Spleen (tissue), 11 donors: Measurements from ENCODE around the gene SARNP. TPM values are rescaled to one million over a fixed set of nuclear protein-coding genes. Genes with fewer than 3 reads are reported as not detected.

ENCODE experiments used
- DNase-seq: peaks from one replicate; pipeline ENCODE4 v3.0.0-alpha.2; 2020
- H3K27ac ChIP-seq, 8 donors: fragments of 200-600 bp; sonication (generic) in 7 of 8; 1 replicate in 4 of 8; 2 replicates in 4 of 8; pipeline versions ENCODE4 v1.5.0 to v1.8.0; 2016 to 2021; ENCODE audit warnings: inconsistent platforms in 4 of 8, mild to moderate bottlenecking in 4 of 8, moderate library complexity in 1 of 8
- H3K27me3 ChIP-seq, 7 donors: fragments of 200-600 bp; sonication (generic) in 6 of 7; replicated peaks in 1 of 7; 1 replicate in 4 of 7; 2 replicates in 3 of 7; pipeline versions ENCODE4 v1.5.0 to v1.8.0; 2016 to 2021; ENCODE audit warnings: inconsistent platforms in 3 of 7, mild to moderate bottlenecking in 1 of 7
- H3K36me3 ChIP-seq, 6 donors: fragments of 200-600 bp; sonication (generic) in 5 of 6; 1 replicate in 4 of 6; 2 replicates in 2 of 6; pipeline versions ENCODE4 v1.5.0 to v1.8.0; 2016 to 2021; ENCODE audit warnings: inconsistent platforms in 2 of 6
- H3K4me1 ChIP-seq, 6 donors: fragments of 200-600 bp; sonication (generic) in 5 of 6; 1 replicate in 3 of 6; 2 replicates in 3 of 6; pipeline versions ENCODE4 v1.5.0 to v1.8.0; 2016 to 2021; ENCODE audit warnings: inconsistent platforms in 3 of 6
- H3K4me3 ChIP-seq, 8 donors: fragments of 200-600 bp; sonication (generic) in 7 of 8; 1 replicate in 4 of 8; 2 replicates in 4 of 8; pipeline versions ENCODE4 v1.5.0 to v1.8.0; 2016 to 2021; ENCODE audit warnings: inconsistent platforms in 4 of 8, mild to moderate bottlenecking in 4 of 8, moderate library complexity in 2 of 8
- H3K9me3 ChIP-seq, 8 donors: fragments of 200-600 bp; sonication (generic) in 7 of 8; 1 replicate in 4 of 8; 2 replicates in 4 of 8; pipeline versions ENCODE4 v1.5.0 to v1.8.0; 2016 to 2021; ENCODE audit warnings: inconsistent platforms in 4 of 8
- CTCF ChIP-seq, 11 experiments: fragments of 200-600 bp in 7 of 11; fragments of 450-650 bp in 4 of 11; sonication (generic) in 4 of 11; IDR thresholded peaks in 8 of 11; conservative IDR thresholded peaks in 3 of 11; 1 replicate in 7 of 11; 2 replicates in 4 of 11; pipeline versions ENCODE4 v1.4.0 to v1.8.0; 2016 to 2021; ENCODE audit warnings: antibody characterized with exemption in 11 of 11, inconsistent platforms in 4 of 11, mild to moderate bottlenecking in 1 of 11
- POLR2A ChIP-seq, 3 donors: fragments of 450-650 bp; IDR thresholded peaks; one replicate each; pipeline ENCODE4 v1.5.1; 2017; ENCODE audit warnings: antibody characterized with exemption in 3 of 3, mild to moderate bottlenecking in 1 of 3
- POLR2AphosphoS5 ChIP-seq, 3 donors: sonication (generic); formaldehyde crosslinking; IDR thresholded peaks; one replicate each; pipeline ENCODE4 v1.5.1; 2017; ENCODE audit warnings: antibody characterized with exemption in 3 of 3
- WGBS, 5 donors: extraction: QIAGEN DNeasy Blood & Tissue Kit in 3 of 5; methylation state at CpG; one replicate each; pipeline versions ENCODE4 v1.1.5 to v1.1.7; 2013 to 2018; 5-methylcytosine and 5-hydroxymethylcytosine counted together
- intact Hi-C: fragments of 100-400 bp; cut with DNase I; formaldehyde crosslinking; loops from one replicate; pipeline ENCODE4 v1.15.0; 2023; ENCODE audit warnings: low total_unique reads
- polyA plus RNA-seq, 3 donors: library from polyadenylated mRNA; stranded (reverse); fragments of 200-250 nt; gene quantifications; one replicate each; pipeline ENCODE4 v1.2.1, GENCODE V29; 2013
- total RNA-seq, 7 donors: library from RNA; depleted of rRNA in 3 of 7; stranded (reverse); fragments of >200 nt in 3 of 7; fragmentation: NEBNext Ultra II Directional in 4 of 7; extraction: Animal tissue kit (Norgen Biotek cat#: 25700) in 4 of 7; gene quantifications; one replicate each; pipeline versions ENCODE4 v1.1.0 to v1.2.1, GENCODE V29; 2016 to 2021
- donor health status: healthy with polysubstance abuse.
- donor health status: DM: no; HTN: no; CAD: no; lungs with moderate emphysema.
- donor health status: DM: no; HTN: no; CAD: no.
- donor health status: Bipolar disorder and iron deficiency.
- donor health status: healthy.
- donor health status: DM: no; HTN: no; CAD: no.
- donor health status: DM: yes; HTN: yes; CAD: no.

SARNP gene
- total and polyA plus RNA-seq, 10 donors: 40.0 to 97.6 (median 60.3) TPM

GRCh38 chr12:55827806-55828205 lies 10.3 kb upstream of the SARNP start:
- Histone ChIP-seq H3K9me3 (no peaks in the 10 kb centered on the region), H3K27me3 (no peaks in the 10 kb centered on the region), H3K4me1 (peaks cover 30 to 82% (median 69%) of the 10 kb centered on the region in 6 donors), H3K36me3 (peaks cover 0 to 37% (median 7%) of the 10 kb centered on the region in 6 donors), H3K4me3 (peak overlapping the region in 3 of 8 donors; percentile 9 to 89 (median 85)), H3K27ac (peak overlapping the region in 5 of 8 donors; percentile 92 to 94 (median 93))
- intact Hi-C loops: no loop called here
- TF ChIP-seq POLR2AphosphoS5 (IDR thresholded peaks at IDR 0.05) (peak in 2 of 3 donors; percentile 1 to 26), POLR2A (IDR thresholded peaks at IDR 0.05) (no peak), CTCF (IDR thresholded peaks at IDR 0.05 in 8 of 11, conservative IDR thresholded peaks at IDR 0.05 in 3 of 11) (no peak)
- WGBS, 5 donors: 86 to 95% (median 94%) methylated on average over 15 of the region's 15 CpGs
- DNase-seq: no peak

- no peak for TF ChIP-seq POLR2AphosphoS5 (IDR thresholded peaks at IDR 0.05)
- no peak for TF ChIP-seq POLR2A (IDR thresholded peaks at IDR 0.05)
- TF ChIP-seq CTCF (IDR thresholded peaks at IDR 0.05 in 8 of 11, conservative IDR thresholded peaks at IDR 0.05 in 3 of 11): no peak
- H3K9me3 ChIP-seq: no peaks in the 10 kb centered on the region
- 71 to 84% (median 80%) methylated on average over 5 of the region's 5 CpGs for WGBS, 5 donors
- H3K4me3 ChIP-seq: no peak overlapping the region
- H3K4me1 ChIP-seq: peaks cover 30 to 56% (median 49%) of the 10 kb centered on the region in 6 donors
- no peak for DNase-seq
- no peaks in the 10 kb centered on the region for H3K27me3 ChIP-seq
- intact Hi-C loops: no loop called here
- peaks cover 3 to 67% (median 38%) of the 10 kb centered on the region in 6 donors for H3K36me3 ChIP-seq
- H3K27ac ChIP-seq: peak overlapping the region in 5 of 8 donors; percentile 9 to 37 (median 31)
Observed at GRCh38 chr12:55824726-55825125, 7.2 kb upstream of the SARNP start.

- no peak overlapping the region for H3K4me3 ChIP-seq
- TF ChIP-seq POLR2AphosphoS5 (IDR thresholded peaks at IDR 0.05) (no peak), CTCF (IDR thresholded peaks at IDR 0.05 in 8 of 11, conservative IDR thresholded peaks at IDR 0.05 in 3 of 11) (no peak), POLR2A (IDR thresholded peaks at IDR 0.05) (no peak)
- no peak for DNase-seq
- H3K27me3 ChIP-seq: no peaks in the 10 kb centered on the region
- peaks cover 37 to 62% (median 52%) of the 10 kb centered on the region in 6 donors for H3K4me1 ChIP-seq
- no peak overlapping the region for H3K27ac ChIP-seq
- WGBS, 5 donors: 87 to 97% (median 92%) methylated on average over 4 of the region's 4 CpGs
- no peaks in the 10 kb centered on the region for H3K9me3 ChIP-seq
- intact Hi-C loops: no loop called here
- H3K36me3 ChIP-seq: peaks cover 3 to 76% (median 43%) of the 10 kb centered on the region in 6 donors
Observed at GRCh38 chr12:55823419-55823818, 5.9 kb upstream of the SARNP start.

GRCh38 chr12:55822228-55822627 lies 4.7 kb upstream of the SARNP start:
- DNase-seq: no peak
- intact Hi-C loops: no loop called here
- no peaks in the 10 kb centered on the region for H3K9me3 ChIP-seq
- H3K36me3 ChIP-seq: peaks cover 3 to 69% (median 43%) of the 10 kb centered on the region in 6 donors
- H3K27ac ChIP-seq: no peak overlapping the region
- WGBS, 5 donors: 62 to 80% (median 70%) methylated on average over 6 of the region's 6 CpGs
- H3K4me1 ChIP-seq: peaks cover 26 to 55% (median 42%) of the 10 kb centered on the region in 6 donors
- H3K27me3 ChIP-seq: no peaks in the 10 kb centered on the region
- no peak for TF ChIP-seq POLR2AphosphoS5 (IDR thresholded peaks at IDR 0.05)
- TF ChIP-seq POLR2A (IDR thresholded peaks at IDR 0.05): no peak
- TF ChIP-seq CTCF (IDR thresholded peaks at IDR 0.05 in 8 of 11, conservative IDR thresholded peaks at IDR 0.05 in 3 of 11): no peak
- no peak overlapping the region for H3K4me3 ChIP-seq
